Measurements from ENCODE around the gene SLC22A9. TPM values are rescaled to one million over a fixed set of nuclear protein-coding genes. Genes with fewer than 3 reads are reported as not detected.

SLC22A9 gene
- total and polyA plus RNA-seq, 2 of the 4 experiments (the other 2 are of a cell fraction), result not detected

DNA sequence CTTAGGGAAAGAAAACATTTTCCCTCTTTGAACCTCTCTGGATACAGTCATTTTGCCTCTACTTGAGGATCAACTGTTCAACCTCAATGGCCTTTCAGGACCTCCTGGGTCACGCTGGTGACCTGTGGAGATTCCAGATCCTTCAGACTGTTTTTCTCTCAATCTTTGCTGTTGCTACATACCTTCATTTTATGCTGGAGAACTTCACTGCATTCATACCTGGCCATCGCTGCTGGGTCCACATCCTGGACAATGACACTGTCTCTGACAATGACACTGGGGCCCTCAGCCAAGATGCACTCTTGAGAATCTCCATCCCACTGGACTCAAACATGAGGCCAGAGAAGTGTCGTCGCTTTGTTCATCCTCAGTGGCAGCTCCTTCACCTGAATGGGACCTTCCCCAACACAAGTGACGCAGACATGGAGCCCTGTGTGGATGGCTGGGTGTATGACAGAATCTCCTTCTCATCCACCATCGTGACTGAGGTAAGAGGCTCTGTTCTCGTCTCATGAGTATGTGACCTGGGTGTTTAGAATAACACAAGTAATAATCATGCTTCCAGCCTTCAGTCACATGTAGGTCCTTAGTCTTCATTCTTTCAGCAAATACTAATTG is 495 bp downstream of the SLC22A9 start:
- H4K91ac ChIP-seq (ENCODE audit: insufficient read depth, low read depth, low read length), result no peak overlapping the region
- H3K4ac ChIP-seq (ENCODE audit: low read depth, low read length), result no peak overlapping the region
- no peak overlapping the region for H3K23ac ChIP-seq (ENCODE audit: low read depth, low read length)
- H4K8ac ChIP-seq (ENCODE audit: low read depth in 2 of 2, low read length in 2 of 2), result no peak overlapping the region
- no peak overlapping the region for H2AK5ac ChIP-seq (ENCODE audit: low read depth, low read length)
- WGBS, 2 experiments (ENCODE audit: extremely low coverage in 2 of 2, insufficient read length in 1 of 2), result 20% methylated on average over 1 of the region's 7 CpGs; no CpG with 5 or more reads in 1 of the 2 experiments
- no peak for TF ChIP-seq MAZ (IDR thresholded peaks at IDR 0.05; ENCODE audit: borderline replicate concordance, low read depth, low read length)
- DNase-seq (no peak), ATAC-seq (ENCODE audit: low read depth) (no peak)
- no peak overlapping the region for H3K18ac ChIP-seq (ENCODE audit: low read depth, low read length)
- H3K4me3 ChIP-seq (ENCODE audit: insufficient read depth, low read depth, low read length), result no peak overlapping the region
- no peaks in the 10 kb centered on the region for H3K36me3 ChIP-seq (ENCODE audit: control insufficient read depth, insufficient read depth, low read length)
- no peaks in the 10 kb centered on the region for H4K20me1 ChIP-seq (ENCODE audit: insufficient read depth, low read length)
- H2BK15ac ChIP-seq (ENCODE audit: low read depth, low read length), result no peak overlapping the region
- no peak overlapping the region for H3K27ac ChIP-seq (ENCODE audit: insufficient read depth, low read length)
- CTCF ChIA-PET, result no interaction called here
- H3K9me1 ChIP-seq (ENCODE audit: insufficient read depth, low read length), result no peaks in the 10 kb centered on the region
- no peak overlapping the region for H4K5ac ChIP-seq (ENCODE audit: low read depth, low read length)
- in situ Hi-C loops (cut with MboI; ENCODE audit: low sequenced_read_pairs), result no loop called here
- no peak overlapping the region for H2BK20ac ChIP-seq (ENCODE audit: low read depth, low read length)
- no TSS peak for BruUV-seq (replicated peaks)
- H3K4me2 ChIP-seq (ENCODE audit: low read depth, low read length), result no peak overlapping the region
- no peak overlapping the region for H2BK5ac ChIP-seq (ENCODE audit: low read depth, low read length, poor library complexity, severe bottlenecking)
- H3K9ac ChIP-seq (ENCODE audit: low read depth, low read length), result no peak overlapping the region
- H3K4me1 ChIP-seq (ENCODE audit: control insufficient read depth, insufficient read depth, low read length), result no peaks in the 10 kb centered on the region
- no peak overlapping the region for H2AK9ac ChIP-seq (replicated peaks; ENCODE audit: low read depth, low read length, poor library complexity)
- no peak overlapping the region for H2AFZ ChIP-seq (replicated peaks; ENCODE audit: low read length, poor library complexity)
- no peak overlapping the region for H2BK120ac ChIP-seq (ENCODE audit: low read depth, low read length)
- POLR2A ChIA-PET (ENCODE audit: unreplicated experiment), result no interaction called here
- H3K27me3 ChIP-seq (ENCODE audit: control insufficient read depth, insufficient read depth, low read length), result no peaks in the 10 kb centered on the region
- H3K14ac ChIP-seq (replicated peaks; ENCODE audit: low read depth, low read length), result no peak overlapping the region
- no peak overlapping the region for H3K56ac ChIP-seq (ENCODE audit: extremely low read depth, insufficient read depth, low read length)
- no peaks in the 10 kb centered on the region for H3K9me3 ChIP-seq (ENCODE audit: control insufficient read depth, insufficient read depth, low read length)
- intact Hi-C loops (cut with micrococcal nuclease), result no loop called here
- dilution Hi-C loops (cut with HindIII; ENCODE audit: low sequenced_read_pairs, unreplicated experiment), result no loop called here
- no peaks in the 10 kb centered on the region for H3K79me1 ChIP-seq (ENCODE audit: low read depth in 1 of 2, low read length in 2 of 2)
